ENCODE measurements around the gene MED13L. TPM values are rescaled to one million over a fixed set of nuclear protein-coding genes. Genes with fewer than 3 reads are reported as not detected.

MED13L gene
- total and polyA plus RNA-seq, 2 of the 8 experiments (the other 6 are each of a cell fraction or from before 2014, with no cell fraction given): 15.9 to 51.7 TPM

- TF ChIP-seq CHD7 (IDR thresholded peaks at IDR 0.05; ENCODE audit: insufficient replicate concordance, low read length): no peak
- TF ChIP-seq SUZ12 (IDR thresholded peaks at IDR 0.05; ENCODE audit: low read length): no peak
- no peak for TF ChIP-seq POU5F1 (IDR thresholded peaks at IDR 0.05; ENCODE audit: low read depth, low read length)
- no peak for TF ChIP-seq CHD1 (IDR thresholded peaks at IDR 0.05; ENCODE audit: low read depth, low read length)
- no peak for TF ChIP-seq EP300 (IDR thresholded peaks at IDR 0.05; ENCODE audit: borderline replicate concordance in 1 of 2, low read depth in 2 of 2, low read length in 2 of 2)
- no peak for TF ChIP-seq GTF2F1 (IDR thresholded peaks at IDR 0.05; ENCODE audit: borderline replicate concordance, low read depth, low read length)
- no peak for TF ChIP-seq NANOG (IDR thresholded peaks at IDR 0.05; ENCODE audit: insufficient read depth, low read depth, low read length, poor library complexity, severe bottlenecking)
- TF ChIP-seq SRF (IDR thresholded peaks at IDR 0.05; ENCODE audit: low read depth, low read length): no peak
Observed at GRCh38 chr12:116068371-116068770, 209.1 kb downstream of the MED13L start (continued).
